Measurements from ENCODE around the gene PTOV1. TPM values are rescaled to one million over a fixed set of nuclear protein-coding genes. Genes with fewer than 3 reads are reported as not detected.
A peak's percentile ranks its signal among the peaks of the same experiment; 100 is the strongest.

PTOV1 gene
- total and polyA plus RNA-seq, 2 of the 13 experiments (the other 11 are each of a cell fraction or from before 2014, with no cell fraction given) = 63.5 to 68.5 TPM

DNA sequence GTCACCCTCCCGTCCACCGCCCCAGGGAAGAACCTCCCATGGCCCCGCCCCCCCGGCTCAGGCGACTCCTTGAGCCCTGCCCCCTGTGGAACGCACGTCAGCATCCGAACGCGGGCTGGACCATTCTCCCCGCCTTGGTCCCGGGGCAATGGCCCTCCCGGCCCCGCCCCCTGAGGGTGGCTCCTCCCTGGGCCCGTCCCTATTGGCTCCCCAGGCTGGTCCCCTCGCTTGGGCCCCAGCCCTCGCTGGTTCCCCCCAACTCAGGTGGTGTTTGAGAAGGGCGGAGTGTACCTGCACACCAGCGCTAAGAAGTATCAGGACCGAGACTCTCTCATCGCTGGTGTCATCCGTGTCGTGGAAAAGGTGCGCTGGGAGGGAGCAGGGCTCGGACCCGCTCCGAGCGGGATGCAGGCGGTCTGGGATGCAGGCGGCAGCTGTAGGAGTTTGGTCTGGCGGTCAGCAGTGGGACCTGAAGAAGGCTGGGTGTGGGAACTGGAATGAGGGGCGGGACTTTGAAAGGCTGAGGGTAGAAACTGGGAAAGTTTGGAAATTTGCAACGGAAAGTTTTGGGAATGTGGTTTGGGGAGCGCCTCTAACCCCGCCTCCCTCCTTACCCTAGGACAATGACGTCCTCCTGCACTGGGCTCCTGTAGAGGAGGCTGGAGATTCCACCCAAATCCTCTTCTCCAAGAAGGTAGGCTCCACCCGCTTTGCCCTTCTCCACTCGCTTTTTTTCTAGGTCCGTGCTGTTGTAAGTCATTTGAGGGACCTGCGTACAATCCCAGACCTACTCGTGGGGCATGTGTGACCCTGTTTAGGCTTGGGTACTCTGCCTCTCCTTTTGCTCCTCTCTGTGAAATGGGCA is 27.2 kb downstream of the PTOV1 start (continued):
- TF ChIP-seq, protein P1, sequence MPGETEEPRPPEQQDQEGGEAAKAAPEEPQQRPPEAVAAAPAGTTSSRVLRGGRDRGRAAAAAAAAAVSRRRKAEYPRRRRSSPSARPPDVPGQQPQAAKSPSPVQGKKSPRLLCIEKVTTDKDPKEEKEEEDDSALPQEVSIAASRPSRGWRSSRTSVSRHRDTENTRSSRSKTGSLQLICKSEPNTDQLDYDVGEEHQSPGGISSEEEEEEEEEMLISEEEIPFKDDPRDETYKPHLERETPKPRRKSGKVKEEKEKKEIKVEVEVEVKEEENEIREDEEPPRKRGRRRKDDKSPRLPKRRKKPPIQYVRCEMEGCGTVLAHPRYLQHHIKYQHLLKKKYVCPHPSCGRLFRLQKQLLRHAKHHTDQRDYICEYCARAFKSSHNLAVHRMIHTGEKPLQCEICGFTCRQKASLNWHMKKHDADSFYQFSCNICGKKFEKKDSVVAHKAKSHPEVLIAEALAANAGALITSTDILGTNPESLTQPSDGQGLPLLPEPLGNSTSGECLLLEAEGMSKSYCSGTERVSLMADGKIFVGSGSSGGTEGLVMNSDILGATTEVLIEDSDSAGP (CRISPR knock-in tag; IDR thresholded peaks at IDR 0.05; ENCODE audit: borderline replicate concordance) = peak; percentile 51
- TF ChIP-seq ZNF7 (CRISPR knock-in tag; IDR thresholded peaks at IDR 0.05) (no peak), ZNF768 (CRISPR knock-in tag; IDR thresholded peaks at IDR 0.05) (peak; percentile 73; the same call in 1 of the 2 replicates), TOE1 (CRISPR knock-in tag; IDR thresholded peaks at IDR 0.05) (no peak), ZNF891 (CRISPR knock-in tag; IDR thresholded peaks at IDR 0.05) (no peak), YY1 (IDR thresholded peaks at IDR 0.05; ENCODE audit: insufficient read depth, insufficient replicate concordance, low read depth, low read length) (no peak), ZNF570 (CRISPR knock-in tag; IDR thresholded peaks at IDR 0.05; ENCODE audit: borderline replicate concordance) (no peak), ZSCAN12 (CRISPR knock-in tag; IDR thresholded peaks at IDR 0.05) (no peak), CREB1 (IDR thresholded peaks at IDR 0.05) (no peak), CREB1 (CRISPR knock-in tag; IDR thresholded peaks at IDR 0.05) (no peak), SOX6 (IDR thresholded peaks at IDR 0.05) (no peak), SOX6 (CRISPR knock-in tag; IDR thresholded peaks at IDR 0.05) (peak; percentile 41), RELA (CRISPR knock-in tag; IDR thresholded peaks at IDR 0.05) (no peak), CCAR2 (optimal IDR thresholded peaks at IDR 0.05; ENCODE audit: low read depth, low read length) (no peak), HMG20B (CRISPR knock-in tag; conservative IDR thresholded peaks at IDR 0.05) (no peak), IKZF1 (IDR thresholded peaks at IDR 0.05) (no peak), SALL2 (CRISPR knock-in tag; IDR thresholded peaks at IDR 0.05) (no peak)
- TF ChIP-seq, protein P2, sequence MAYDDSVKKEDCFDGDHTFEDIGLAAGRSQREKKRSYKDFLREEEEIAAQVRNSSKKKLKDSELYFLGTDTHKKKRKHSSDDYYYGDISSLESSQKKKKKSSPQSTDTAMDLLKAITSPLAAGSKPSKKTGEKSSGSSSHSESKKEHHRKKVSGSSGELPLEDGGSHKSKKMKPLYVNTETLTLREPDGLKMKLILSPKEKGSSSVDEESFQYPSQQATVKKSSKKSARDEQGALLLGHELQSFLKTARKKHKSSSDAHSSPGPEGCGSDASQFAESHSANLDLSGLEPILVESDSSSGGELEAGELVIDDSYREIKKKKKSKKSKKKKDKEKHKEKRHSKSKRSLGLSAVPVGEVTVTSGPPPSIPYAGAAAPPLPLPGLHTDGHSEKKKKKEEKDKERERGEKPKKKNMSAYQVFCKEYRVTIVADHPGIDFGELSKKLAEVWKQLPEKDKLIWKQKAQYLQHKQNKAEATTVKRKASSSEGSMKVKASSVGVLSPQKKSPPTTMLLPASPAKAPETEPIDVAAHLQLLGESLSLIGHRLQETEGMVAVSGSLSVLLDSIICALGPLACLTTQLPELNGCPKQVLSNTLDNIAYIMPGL (CRISPR knock-in tag; IDR thresholded peaks at IDR 0.05; ENCODE audit: borderline replicate concordance in 1 of 2, low read depth in 1 of 2) = no peak
- TF ChIP-seq, protein P3, sequence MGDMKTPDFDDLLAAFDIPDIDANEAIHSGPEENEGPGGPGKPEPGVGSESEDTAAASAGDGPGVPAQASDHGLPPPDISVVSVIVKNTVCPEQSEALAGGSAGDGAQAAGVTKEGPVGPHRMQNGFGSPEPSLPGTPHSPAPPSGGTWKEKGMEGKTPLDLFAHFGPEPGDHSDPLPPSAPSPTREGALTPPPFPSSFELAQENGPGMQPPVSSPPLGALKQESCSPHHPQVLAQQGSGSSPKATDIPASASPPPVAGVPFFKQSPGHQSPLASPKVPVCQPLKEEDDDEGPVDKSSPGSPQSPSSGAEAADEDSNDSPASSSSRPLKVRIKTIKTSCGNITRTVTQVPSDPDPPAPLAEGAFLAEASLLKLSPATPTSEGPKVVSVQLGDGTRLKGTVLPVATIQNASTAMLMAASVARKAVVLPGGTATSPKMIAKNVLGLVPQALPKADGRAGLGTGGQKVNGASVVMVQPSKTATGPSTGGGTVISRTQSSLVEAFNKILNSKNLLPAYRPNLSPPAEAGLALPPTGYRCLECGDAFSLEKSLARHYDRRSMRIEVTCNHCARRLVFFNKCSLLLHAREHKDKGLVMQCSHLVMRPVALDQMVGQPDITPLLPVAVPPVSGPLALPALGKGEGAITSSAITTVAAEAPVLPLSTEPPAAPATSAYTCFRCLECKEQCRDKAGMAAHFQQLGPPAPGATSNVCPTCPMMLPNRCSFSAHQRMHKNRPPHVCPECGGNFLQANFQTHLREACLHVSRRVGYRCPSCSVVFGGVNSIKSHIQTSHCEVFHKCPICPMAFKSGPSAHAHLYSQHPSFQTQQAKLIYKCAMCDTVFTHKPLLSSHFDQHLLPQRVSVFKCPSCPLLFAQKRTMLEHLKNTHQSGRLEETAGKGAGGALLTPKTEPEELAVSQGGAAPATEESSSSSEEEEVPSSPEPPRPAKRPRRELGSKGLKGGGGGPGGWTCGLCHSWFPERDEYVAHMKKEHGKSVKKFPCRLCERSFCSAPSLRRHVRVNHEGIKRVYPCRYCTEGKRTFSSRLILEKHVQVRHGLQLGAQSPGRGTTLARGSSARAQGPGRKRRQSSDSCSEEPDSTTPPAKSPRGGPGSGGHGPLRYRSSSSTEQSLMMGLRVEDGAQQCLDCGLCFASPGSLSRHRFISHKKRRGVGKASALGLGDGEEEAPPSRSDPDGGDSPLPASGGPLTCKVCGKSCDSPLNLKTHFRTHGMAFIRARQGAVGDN (CRISPR knock-in tag; IDR thresholded peaks at IDR 0.05) = peak; percentile 53

Measured in HepG2 (cell line).